HL-60 (cell line): ENCODE measurements around the gene MRPL21.

Experiments used
- POLR2AphosphoS5 ChIP-seq: IDR thresholded peaks from 2 replicates; pipeline ENCODE4 v1.6.1; 2012; ENCODE audit warnings: low read depth
- TF ChIP-seq, protein P1 (sequence below): IDR thresholded peaks from one replicate; pipeline ENCODE4 v1.5.1; 2011; ENCODE audit warnings: low read length, control low read depth, inconsistent platforms; ENCODE audit not compliant: insufficient read depth

GRCh38 chr11:68939583-68940555, 36.2 kb upstream of the MRPL21 start:
- TF ChIP-seq, protein P1, sequence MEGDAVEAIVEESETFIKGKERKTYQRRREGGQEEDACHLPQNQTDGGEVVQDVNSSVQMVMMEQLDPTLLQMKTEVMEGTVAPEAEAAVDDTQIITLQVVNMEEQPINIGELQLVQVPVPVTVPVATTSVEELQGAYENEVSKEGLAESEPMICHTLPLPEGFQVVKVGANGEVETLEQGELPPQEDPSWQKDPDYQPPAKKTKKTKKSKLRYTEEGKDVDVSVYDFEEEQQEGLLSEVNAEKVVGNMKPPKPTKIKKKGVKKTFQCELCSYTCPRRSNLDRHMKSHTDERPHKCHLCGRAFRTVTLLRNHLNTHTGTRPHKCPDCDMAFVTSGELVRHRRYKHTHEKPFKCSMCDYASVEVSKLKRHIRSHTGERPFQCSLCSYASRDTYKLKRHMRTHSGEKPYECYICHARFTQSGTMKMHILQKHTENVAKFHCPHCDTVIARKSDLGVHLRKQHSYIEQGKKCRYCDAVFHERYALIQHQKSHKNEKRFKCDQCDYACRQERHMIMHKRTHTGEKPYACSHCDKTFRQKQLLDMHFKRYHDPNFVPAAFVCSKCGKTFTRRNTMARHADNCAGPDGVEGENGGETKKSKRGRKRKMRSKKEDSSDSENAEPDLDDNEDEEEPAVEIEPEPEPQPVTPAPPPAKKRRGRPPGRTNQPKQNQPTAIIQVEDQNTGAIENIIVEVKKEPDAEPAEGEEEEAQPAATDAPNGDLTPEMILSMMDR: no peak
- TF ChIP-seq POLR2AphosphoS5: no peak
